ENCODE data around the gene TLE1. TPM values are rescaled to one million over a fixed set of nuclear protein-coding genes. Genes with fewer than 3 reads are reported as not detected.

The TLE1 gene
- total and polyA plus RNA-seq, 9 of the 15 experiments (the other 6 are each of a cell fraction or from before 2014, with no cell fraction given) = 0.11 TPM; not detected in 8

DNA sequence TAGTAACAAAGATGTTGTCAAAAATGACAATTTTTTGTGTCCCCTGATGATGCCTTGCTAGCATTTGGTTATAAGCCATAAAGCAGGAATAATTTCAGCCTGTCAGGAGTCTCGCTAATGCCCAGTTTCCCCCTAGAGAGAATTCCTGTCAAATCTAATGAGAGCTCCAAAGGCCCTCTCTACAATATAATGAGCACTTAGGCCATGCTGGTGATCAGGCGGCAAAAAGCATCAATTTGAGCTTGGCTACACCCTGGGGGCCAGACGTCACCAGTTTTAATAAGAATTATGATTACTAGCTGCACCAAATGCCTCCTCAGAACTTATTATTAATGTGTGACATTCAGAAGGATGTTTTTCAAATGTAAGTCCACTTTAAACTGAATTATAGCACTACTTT, 6.1 kb downstream of the TLE1 start:
- ATAC-seq (no peak), FAIRE-seq (no peak), DNase-seq (ENCODE audit: extremely low read depth in 1 of 4, low spot score in 3 of 4) (no peak)
- no peaks in the 10 kb centered on the region for H3K9me3 ChIP-seq (replicated peaks; ENCODE audit: control insufficient read depth, insufficient read depth, low read depth, low read length)
- no peak overlapping the region for H3K4me3 ChIP-seq
- H4K20me1 ChIP-seq (replicated peaks; ENCODE audit: control insufficient read depth, insufficient read depth, low read length) = no peaks in the 10 kb centered on the region
- H3K9ac ChIP-seq (ENCODE audit: insufficient read depth in 1 of 2, low read depth in 2 of 2, low read length in 2 of 2) = no peak overlapping the region
- no peaks in the 10 kb centered on the region for H3K4me1 ChIP-seq (replicated peaks in 1 of 2; ENCODE audit: control insufficient read depth in 2 of 2, insufficient read depth in 2 of 2, low read length in 2 of 2)
- BruUV-seq (replicated peaks) = no TSS peak
- CTCF ChIA-PET (ENCODE audit: low intra/inter-chr PET ratio) = no interaction called here
- no peaks in the 10 kb centered on the region for H3K79me2 ChIP-seq (ENCODE audit: control insufficient read depth, insufficient read depth, low read length)
- POLR2A ChIA-PET = interaction anchor here (0.7 kb wide), 1 partner anchor 90 kb away, joined by 3 read pairs; no protein-coding TSS in a partner anchor
- intact Hi-C loops (cut with micrococcal nuclease) (no loop called here), in situ Hi-C loops (cut with MboI) (no loop called here)
- no peak overlapping the region for H2AFZ ChIP-seq (ENCODE audit: low read depth, low read length)
- H3K36me3 ChIP-seq (ENCODE audit: control insufficient read depth, insufficient read depth, low read length) = no peaks in the 10 kb centered on the region
- H3K27me3 ChIP-seq (ENCODE audit: control insufficient read depth in 2 of 2, insufficient read depth in 2 of 2, low read length in 2 of 2) = no peaks in the 10 kb centered on the region
- WGBS (ENCODE audit: insufficient coverage, low coverage, missing lambda C conversion rate) = 0% methylated on average over 2 of the region's 3 CpGs
- H3K9me1 ChIP-seq (ENCODE audit: control insufficient read depth, insufficient read depth, low read length) = no peaks in the 10 kb centered on the region
- H3K27ac ChIP-seq (ENCODE audit: extremely low read depth, low read depth, low read length) = no peak overlapping the region
- no peak overlapping the region for H3K4me2 ChIP-seq (ENCODE audit: insufficient read depth, low read length)
- TF ChIP-seq ZNF586 (CRISPR knock-in tag; conservative IDR thresholded peaks at IDR 0.05) (no peak), SMC3 (conservative IDR thresholded peaks at IDR 0.05; ENCODE audit: insufficient read depth, low read depth, low read length) (no peak), RFX5 (IDR thresholded peaks at IDR 0.05; ENCODE audit: low read depth, low read length) (no peak), MED1 (CRISPR knock-in tag; IDR thresholded peaks at IDR 0.05; ENCODE audit: borderline replicate concordance) (no peak), HMG20B (CRISPR knock-in tag; IDR thresholded peaks at IDR 0.05) (no peak), BCL6 (CRISPR knock-in tag; IDR thresholded peaks at IDR 0.05) (no peak), ZNF274 (IDR thresholded peaks at IDR 0.05; ENCODE audit: borderline replicate concordance, low read depth, low read length) (no peak), ZFPM2 (CRISPR knock-in tag; IDR thresholded peaks at IDR 0.05) (no peak), BHLHE40 (IDR thresholded peaks at IDR 0.05; ENCODE audit: low read length) (no peak), NFE2 (IDR thresholded peaks at IDR 0.05; ENCODE audit: low read depth) (no peak), MEF2A (IDR thresholded peaks at IDR 0.05; ENCODE audit: control insufficient read depth, low read depth, low read length) (no peak), CREM (IDR thresholded peaks at IDR 0.05; ENCODE audit: low read depth) (no peak)
- TF ChIP-seq, protein P1, sequence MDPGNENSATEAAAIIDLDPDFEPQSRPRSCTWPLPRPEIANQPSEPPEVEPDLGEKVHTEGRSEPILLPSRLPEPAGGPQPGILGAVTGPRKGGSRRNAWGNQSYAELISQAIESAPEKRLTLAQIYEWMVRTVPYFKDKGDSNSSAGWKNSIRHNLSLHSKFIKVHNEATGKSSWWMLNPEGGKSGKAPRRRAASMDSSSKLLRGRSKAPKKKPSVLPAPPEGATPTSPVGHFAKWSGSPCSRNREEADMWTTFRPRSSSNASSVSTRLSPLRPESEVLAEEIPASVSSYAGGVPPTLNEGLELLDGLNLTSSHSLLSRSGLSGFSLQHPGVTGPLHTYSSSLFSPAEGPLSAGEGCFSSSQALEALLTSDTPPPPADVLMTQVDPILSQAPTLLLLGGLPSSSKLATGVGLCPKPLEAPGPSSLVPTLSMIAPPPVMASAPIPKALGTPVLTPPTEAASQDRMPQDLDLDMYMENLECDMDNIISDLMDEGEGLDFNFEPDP (CRISPR knock-in tag; IDR thresholded peaks at IDR 0.05) = no peak
- TF ChIP-seq, protein P2, sequence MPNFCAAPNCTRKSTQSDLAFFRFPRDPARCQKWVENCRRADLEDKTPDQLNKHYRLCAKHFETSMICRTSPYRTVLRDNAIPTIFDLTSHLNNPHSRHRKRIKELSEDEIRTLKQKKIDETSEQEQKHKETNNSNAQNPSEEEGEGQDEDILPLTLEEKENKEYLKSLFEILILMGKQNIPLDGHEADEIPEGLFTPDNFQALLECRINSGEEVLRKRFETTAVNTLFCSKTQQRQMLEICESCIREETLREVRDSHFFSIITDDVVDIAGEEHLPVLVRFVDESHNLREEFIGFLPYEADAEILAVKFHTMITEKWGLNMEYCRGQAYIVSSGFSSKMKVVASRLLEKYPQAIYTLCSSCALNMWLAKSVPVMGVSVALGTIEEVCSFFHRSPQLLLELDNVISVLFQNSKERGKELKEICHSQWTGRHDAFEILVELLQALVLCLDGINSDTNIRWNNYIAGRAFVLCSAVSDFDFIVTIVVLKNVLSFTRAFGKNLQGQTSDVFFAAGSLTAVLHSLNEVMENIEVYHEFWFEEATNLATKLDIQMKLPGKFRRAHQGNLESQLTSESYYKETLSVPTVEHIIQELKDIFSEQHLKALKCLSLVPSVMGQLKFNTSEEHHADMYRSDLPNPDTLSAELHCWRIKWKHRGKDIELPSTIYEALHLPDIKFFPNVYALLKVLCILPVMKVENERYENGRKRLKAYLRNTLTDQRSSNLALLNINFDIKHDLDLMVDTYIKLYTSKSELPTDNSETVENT (CRISPR knock-in tag; IDR thresholded peaks at IDR 0.05) = no peak
- TF ChIP-seq, protein P3, sequence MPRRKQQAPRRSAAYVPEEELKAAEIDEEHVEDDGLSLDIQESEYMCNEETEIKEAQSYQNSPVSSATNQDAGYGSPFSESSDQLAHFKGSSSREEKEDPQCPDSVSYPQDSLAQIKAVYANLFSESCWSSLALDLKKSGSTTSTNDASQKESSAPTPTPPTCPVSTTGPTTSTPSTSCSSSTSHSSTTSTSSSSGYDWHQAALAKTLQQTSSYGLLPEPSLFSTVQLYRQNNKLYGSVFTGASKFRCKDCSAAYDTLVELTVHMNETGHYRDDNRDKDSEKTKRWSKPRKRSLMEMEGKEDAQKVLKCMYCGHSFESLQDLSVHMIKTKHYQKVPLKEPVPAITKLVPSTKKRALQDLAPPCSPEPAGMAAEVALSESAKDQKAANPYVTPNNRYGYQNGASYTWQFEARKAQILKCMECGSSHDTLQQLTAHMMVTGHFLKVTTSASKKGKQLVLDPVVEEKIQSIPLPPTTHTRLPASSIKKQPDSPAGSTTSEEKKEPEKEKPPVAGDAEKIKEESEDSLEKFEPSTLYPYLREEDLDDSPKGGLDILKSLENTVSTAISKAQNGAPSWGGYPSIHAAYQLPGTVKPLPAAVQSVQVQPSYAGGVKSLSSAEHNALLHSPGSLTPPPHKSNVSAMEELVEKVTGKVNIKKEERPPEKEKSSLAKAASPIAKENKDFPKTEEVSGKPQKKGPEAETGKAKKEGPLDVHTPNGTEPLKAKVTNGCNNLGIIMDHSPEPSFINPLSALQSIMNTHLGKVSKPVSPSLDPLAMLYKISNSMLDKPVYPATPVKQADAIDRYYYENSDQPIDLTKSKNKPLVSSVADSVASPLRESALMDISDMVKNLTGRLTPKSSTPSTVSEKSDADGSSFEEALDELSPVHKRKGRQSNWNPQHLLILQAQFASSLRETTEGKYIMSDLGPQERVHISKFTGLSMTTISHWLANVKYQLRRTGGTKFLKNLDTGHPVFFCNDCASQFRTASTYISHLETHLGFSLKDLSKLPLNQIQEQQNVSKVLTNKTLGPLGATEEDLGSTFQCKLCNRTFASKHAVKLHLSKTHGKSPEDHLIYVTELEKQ (CRISPR knock-in tag; IDR thresholded peaks at IDR 0.05) = no peak
- TF ChIP-seq, protein P4, sequence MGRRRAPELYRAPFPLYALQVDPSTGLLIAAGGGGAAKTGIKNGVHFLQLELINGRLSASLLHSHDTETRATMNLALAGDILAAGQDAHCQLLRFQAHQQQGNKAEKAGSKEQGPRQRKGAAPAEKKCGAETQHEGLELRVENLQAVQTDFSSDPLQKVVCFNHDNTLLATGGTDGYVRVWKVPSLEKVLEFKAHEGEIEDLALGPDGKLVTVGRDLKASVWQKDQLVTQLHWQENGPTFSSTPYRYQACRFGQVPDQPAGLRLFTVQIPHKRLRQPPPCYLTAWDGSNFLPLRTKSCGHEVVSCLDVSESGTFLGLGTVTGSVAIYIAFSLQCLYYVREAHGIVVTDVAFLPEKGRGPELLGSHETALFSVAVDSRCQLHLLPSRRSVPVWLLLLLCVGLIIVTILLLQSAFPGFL (CRISPR knock-in tag; IDR thresholded peaks at IDR 0.05) = no peak
